Ishikawa (cell line): ENCODE data around the gene TLE3.

ENCODE experiments used
- CREB1 ChIP-seq: IDR thresholded peaks from 2 replicates; pipeline ENCODE4 v1.6.1; 2012; ENCODE audit warnings: low read depth
- EP300 ChIP-seq: IDR thresholded peaks from 2 replicates; pipeline ENCODE4 v1.6.1; 2012; ENCODE audit warnings: borderline replicate concordance

- TF ChIP-seq EP300 (no peak), CREB1 (no peak)
Observed at GRCh38 chr15:70048198-70048565, 49.5 kb downstream of the TLE3 start.
